Activated CD4-positive, CD25-positive, alpha-beta regulatory T cell treated with anti-CD3 and anti-CD28 coated beads, Interleukin-2, amount 50 U/mL, for 72 hours (primary cell): Measurements from ENCODE around the gene FAM20C.

ENCODE experiments used
- DNase-seq: peaks from one replicate; pipeline ENCODE4 v3.0.0; 2021

The FAM20C gene

DNA sequence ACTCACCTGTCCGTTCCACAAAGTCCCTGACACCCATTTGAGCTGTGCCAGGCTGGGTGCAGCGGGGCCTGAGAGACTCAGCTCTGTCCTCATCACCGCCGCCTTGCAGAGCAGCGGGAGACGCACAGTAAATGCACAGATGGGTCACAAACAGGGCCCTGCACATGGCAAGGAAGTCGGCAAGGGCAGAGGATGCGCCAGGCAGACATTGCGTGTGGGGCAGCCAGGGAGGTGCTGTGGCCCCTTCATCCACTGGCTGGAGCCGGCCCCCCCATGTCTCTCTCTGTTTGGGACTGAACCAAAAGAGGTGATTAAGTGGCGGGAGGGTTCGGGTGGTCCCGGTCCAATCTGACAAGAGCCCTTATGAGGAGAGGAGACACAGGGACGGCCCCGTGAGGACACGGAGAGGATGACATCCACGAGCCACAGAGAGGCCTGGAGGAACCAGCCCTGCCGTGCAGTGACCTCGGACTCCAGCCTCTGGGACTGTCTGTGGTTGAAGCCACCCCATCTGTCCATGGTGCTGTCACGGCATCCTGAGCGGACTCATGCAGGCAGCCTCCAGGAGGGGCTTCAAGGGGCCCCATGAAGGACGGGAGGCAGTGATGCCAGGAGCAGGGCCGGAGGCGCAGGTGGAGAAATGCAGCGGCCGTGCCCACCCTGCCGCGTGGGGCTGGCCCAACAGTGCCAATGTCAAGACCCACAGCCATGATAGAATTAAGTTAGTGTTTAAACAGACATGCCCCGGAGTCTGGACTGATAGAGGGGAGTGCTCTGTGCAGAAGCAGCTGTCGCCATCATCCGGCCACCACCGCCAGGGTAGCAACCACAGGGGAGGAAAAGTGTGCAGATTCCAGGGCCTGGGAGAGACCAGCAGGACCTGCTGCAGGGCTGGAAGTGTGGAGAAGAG lies 69.2 kb downstream of the FAM20C start:
- DNase-seq, result no peak

DNA sequence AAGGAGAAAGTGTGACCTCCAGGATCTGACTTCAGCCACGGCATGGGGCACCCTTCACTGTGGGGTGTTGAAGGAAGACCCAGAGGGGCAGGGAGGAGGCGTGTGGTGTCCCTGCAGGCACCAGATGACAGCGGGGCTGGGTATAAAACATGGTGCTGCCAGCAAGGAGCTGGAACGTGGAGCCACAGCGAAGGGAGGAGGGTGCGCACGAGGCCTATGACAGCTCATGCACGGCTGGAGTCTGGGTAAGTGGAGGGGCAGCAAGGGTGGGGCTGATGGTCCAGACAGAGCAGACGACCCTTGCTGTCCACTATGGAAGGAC lies 69.8 kb downstream of the FAM20C start:
- no peak for DNase-seq

DNA sequence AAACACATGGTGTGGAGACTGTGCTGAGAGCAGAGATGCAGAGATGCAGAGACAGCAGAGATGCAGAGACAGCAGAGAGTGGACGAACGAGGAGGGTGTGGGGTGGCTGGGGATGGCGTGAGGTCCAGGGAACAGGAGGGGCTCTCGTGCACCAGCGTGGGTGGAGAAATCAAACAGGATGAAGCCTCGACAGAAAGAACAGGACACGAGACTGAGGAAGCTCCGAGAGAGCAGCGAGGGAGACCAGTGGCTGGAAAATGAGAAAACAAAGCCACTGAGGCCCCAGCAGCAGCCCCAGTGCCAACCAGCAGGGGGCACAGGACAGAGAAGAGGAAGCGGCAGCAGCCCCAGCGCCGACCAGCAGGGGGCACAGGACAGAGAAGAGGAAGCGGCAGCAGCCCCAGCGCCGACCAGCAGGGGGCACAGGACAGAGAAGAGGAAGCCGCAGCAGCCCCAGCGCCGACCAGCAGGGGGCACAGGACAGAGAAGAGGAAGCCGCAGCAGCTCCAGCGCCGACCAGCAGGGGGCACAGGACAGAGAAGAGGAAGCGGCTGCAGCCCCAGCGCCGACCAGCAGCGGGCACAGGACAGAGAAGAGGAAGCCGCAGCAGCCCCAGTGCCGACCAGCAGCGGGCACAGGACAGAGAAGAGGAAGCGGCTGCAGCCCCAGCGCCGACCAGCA lies 70.4 kb downstream of the FAM20C start:
- DNase-seq, result peak; percentile 79

DNA sequence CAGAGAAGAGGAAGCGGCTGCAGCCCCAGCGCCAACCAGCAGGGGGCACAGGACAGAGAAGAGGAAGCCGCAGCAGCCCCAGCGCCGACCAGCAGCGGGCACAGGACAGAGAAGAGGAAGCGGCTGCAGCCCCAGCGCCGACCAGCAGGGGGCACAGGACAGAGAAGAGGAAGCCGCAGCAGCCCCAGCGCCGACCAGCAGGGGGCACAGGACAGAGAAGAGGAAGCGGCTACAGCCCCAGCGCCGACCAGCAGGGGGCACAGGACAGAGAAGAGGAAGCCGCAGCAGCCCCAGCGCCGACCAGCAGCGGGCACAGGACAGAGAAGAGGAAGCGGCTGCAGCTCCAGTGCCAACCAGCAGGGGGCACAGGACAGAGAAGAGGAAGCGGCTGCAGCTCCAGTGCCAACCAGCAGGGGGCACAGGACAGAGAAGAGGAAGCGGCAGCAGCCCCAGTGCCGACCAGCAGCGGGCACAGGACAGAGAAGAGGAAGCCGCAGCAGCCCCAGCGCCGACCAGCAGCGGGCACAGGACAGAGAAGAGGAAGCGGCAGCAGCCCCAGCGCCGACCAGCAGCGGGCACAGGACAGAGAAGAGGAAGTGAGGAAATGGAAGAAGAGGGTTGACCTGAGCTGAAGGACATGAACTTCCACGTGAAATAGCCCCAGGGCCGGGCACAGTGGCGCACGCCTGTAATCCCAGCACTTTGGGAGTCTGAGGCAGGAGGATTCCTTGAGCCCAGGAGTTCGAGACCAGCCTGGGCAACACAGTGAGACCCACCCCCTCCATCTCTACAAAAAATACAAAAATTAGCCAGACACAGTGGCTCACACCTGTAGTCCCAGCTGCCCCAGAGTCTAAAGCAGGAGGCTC lies 71.3 kb downstream of the FAM20C start:
- DNase-seq, result peak; percentile 74

DNA sequence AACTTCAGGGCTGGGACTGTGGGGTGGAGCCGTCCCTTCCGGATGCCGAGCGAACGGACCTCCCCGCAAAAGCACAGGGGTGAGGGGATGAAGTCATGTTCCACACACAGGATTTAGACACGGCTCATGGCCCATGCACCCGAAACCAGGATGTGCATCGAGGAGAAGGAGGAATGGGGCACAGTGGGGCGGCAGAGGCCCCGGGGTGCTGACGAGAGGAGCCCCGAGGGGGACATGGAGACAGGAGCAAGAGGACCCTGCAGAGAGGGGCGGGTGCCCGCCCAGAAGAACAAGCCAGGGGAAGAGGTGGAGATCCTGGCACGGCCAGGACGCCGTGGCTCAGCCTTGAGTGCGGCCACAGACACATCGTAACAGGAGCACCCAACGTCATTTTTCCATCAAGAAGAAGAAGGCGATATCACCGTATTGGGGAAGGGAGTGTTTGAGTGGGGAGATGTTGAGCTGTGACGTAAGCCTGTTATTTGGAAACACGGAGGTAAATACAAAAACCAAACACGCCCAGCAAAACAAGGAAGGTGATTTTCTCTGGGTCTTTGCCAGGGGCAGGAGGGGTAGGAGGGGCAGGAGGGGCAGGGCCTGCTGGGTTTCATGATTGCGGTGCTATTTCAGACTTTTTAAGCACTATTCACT lies 72.3 kb downstream of the FAM20C start:
- no peak for DNase-seq

DNA sequence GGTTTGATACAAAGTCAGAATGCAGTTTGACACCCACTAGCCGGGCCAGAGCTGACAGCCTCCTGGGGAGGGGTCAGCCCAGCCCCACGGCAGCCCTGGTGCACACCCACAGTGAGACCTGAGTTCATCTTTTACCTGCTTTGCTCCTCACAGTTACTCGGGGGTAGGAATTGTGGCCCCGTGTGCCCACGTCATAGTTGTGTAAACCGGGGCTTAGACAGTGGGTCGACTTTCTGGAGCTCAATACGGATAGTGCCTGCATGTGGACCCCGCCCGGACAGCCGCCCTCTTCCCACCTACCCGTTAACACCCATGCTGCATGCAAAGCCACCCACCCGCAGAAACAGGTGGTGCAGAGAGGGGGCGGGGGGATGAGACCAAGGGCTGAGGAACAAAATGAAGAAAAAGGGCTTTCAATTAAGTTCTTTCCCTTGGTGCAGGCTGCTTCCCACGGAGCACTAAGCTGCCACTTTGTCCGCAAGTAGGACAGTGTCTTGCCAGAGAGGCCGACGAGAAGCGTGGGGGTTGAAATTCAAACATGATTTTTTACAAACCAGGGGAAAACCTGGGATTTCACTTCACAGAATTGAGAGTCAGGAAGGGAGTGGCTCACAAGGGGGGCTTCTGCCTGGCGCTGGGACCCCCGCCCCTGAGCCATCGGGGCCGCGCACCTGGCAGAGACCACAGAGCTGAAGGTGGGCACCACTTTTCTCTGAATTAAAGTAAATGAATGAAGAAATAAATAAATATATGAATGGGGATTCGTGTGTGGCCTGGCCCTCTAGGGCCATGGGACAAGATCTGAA lies 73.0 kb downstream of the FAM20C start:
- DNase-seq, result no peak

DNA sequence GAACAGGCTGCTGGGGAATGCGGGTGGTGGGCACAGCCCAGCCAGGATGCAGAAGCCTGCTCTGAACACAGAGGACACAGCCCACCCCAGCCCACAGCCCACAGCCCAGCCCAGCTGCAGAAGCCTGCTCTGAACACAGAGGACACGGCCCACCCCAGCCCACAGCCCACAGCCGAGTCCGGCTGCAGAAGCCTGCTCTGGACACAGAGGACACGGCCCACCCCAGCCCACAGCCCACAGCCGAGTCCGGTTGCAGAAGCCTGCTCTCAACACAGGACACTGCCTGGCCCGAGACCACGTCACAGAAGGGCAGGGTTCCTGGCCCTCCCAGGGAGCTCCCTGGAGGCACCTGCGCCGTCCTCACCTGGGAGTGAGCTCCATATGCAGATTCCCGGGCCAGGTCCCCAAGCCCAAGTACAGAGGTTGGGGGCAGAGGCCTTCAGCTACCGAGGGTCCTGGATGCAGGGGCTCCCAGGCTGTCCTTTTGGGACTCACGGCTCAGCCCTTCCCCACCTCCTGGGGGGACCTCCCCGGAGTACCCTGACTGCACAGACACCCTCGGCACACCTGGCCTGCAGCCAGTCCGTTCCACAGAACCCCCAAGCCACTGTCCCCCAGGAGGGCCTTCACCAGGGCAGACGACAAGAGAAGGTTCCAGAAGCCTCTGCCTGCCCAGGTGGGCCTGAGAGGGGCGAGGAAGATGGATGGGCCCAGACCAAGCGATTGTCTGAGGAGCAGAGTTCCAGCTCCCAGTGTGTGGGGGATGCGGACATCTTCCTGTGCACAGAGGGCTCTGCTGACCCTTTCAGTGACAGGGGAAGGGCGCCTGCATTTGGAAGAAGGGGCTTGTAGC lies 73.9 kb downstream of the FAM20C start:
- DNase-seq, result no peak

DNA sequence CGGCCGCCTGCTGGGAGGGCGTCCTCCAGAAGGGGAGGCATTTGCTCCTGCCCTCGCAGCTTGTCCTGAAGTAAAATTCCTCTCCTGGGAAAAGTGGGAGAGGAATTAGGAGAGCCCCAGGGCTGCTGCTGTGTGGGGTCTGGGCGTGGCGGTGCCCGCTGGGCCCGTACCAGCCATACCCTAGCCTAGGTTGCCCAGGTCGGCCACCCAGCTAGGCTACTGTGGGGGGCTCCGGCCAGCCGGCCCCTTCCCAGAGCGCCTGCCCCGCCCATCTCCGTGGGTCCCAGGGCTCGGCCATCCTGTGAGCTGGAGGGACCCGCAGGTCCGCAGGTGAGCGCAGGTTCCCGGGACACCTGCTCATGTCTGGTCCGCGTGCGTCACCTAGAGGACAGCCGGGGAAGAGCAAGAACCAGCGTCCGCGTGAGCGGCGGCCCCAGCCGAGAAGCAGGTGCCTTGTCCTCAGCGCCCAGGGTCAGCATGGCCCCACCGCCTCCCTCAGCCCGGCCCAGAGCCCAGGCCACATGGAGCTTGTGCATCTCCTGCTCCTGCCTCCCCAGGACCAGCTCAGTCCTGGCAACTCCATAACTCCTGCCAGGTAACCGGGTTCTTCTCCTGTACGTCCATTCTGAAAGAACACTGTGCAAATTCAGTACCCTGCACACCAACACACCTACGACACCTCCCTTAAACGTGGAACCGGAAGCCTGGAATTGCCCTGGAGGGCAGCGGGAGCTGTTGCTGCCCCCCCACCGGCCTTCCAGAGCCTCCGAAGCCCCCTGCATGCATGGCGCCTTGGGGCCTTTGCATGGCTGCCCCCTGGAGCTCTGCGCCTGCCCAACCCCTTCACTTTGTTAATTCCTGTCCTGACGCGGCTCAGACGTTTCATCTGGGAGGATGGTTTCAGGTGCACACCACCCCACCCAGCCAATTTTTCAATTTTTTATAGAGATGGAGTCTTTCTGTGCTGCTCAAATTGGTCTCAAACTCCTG lies 74.8 kb downstream of the FAM20C start:
- no peak for DNase-seq

DNA sequence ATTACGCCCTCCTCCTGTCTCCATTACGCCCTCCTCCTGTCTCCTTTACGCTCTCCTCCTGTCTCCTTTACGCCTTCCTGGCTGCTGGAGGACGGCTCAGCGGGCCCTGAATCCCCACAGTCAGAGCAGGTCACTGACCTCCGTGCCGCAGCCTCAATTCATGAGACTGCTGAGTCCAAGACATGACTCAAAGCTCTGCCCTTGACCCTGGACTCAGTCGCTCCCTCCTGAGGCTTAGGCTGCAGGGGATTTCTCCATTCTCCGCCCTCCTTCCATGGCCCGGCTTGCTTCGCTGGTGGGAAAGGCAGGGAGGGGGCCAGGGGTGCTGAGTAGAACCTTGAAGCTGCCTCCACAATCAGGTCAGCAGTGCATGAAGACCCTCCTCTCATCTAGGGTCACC lies 76.6 kb downstream of the FAM20C start:
- no peak for DNase-seq

DNA sequence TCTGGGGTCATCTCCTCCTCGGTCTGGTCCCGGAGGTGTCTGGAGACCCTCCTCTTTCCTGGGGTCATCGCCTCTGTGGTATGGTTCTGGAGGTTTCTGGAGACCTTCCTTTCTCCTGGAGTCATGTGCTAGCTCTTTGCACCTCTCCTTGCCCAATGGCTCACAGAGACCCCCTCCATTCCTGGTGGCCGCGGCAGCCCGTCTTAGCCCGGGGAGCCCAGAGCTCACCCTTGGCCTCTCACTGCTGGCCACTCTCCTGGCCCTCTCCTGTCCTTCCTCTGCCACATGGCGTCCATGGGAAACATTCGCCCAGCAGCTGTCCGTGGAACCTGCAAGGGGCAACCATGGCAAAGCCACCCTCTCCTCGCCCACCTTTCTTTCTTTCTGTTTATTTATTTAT lies 77.3 kb downstream of the FAM20C start:
- DNase-seq, result no peak

DNA sequence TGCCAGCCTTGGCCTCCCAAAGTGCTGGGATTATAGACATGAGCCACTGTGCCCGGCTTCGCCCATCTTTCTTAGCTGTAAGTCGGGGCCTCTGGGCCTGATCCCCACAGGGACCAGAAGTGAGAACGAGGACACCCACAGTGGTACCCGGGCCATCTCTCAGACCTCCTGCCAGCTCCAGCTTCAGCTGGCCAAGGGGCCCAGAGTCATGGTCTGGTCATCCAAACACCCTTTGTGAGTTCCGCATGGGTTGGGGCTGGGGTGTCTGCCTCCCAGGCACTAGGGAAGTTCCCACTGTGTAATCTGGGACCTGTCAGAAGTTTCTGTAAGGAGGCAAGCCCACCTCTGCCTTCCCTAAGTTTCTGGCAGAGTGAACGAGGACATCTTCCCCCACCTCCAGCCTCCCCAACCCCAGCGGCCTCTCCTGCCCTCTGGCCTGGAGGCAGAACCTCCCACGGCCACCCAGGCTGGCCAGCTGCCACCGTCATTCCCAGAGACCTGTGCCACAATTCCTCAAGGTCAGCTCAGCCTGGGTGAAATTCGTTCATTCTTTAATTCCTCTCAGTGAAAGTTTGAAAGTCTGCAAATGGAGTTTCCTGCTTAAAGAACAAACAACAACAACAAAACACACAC lies 78.1 kb downstream of the FAM20C start:
- no peak for DNase-seq

DNA sequence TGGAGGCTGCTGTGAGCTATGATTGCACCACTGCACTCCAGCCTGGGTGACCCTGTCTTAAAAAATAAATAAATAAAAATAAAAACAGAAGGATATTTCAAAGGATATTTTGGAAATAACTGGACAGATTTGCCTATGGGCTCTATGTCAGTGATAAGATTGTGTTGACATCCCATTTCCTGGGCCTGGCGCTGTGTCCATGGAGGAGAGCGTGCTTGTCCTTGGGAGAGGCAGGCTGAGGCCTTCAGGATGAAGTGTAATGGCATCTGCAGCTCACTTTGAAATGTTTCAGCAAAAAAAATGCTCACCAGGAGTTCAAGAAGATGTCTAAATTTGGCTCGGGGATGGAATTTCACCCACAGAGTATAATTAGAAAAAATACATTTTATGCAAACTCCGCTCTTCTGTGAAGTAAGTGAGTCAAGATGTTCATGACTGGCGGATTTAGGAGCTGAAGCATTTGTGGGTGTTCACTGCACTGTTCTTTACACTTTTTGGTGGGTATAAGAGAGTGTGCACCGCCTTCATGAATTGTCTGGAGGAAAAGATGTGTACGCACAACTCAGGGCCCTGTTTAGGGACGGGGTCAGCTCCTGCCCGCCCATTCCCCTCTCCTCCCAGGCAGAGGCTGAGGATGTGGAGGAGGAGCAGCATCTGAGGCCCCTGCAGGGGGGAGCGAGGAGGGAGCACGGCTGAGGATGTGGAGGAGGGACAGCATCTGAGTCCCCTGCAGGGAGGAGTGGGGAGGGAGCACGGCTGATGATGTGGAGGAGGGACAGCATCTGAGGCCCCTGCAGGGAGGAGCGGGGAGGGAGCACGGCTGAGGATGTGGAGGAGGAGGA lies 79.1 kb downstream of the FAM20C start:
- DNase-seq, result no peak

DNA sequence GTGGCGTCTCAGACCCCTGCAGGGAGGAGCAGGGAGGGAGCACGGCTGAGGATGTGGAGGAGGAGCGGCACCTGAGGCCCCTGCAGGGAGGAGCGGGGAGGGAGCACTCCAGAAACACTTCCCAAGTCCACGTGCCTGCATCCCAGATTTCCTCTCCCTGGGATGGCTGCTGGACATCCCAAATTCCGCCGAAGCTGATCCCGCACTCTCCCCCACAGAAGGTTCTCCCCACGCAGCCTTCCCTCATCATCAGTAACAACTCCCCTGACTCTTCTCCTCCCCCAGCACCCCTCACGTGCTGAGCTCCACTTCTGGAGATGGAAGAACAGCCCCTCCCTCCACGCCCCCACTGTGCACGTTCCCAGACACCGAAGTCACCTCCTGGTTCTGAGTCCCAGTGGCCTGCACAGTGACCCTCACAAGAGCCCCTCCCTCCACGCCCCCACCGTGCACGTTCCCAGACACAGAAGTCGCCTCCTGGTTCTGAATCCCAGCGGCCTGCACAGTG lies 79.8 kb downstream of the FAM20C start:
- DNase-seq, result no peak

DNA sequence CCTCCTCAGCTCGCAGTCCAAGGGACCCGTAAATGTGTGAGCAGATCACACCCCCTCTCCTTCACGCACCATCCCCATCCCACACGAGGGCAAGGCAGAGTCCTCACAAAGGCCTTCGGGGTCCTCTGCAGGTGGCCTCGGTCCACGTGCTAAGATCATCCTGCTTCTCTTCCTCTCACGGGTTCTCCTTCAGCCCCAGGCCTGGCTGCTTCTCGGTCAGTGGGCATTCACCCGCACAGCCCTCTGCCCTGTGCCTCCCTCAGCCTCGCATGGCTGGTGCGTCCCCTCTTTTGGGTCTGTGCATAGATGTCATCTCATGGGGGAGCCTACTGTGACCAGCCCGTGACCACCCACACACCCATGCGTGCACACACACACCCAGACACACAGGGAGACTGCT lies 80.3 kb downstream of the FAM20C start:
- no peak for DNase-seq

DNA sequence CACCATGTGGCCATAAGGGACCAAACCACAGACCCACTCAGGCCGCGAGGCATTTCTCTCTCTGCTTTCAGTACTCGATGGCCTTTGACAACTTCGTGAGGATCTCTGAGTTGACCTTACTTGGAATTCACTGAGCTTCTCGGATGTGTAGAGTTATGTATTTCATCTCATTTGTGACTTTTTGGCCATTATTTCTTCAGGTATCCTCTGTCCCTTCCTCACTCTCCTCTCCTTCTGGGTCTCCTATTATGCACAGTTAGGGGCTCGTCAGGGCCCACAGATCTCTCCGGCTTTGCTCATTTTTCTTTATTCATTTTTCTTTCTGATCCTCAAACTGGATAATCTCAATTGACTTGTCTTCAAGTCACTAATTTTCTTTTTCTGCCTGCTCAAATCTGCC lies 81.0 kb downstream of the FAM20C start:
- no peak for DNase-seq

DNA sequence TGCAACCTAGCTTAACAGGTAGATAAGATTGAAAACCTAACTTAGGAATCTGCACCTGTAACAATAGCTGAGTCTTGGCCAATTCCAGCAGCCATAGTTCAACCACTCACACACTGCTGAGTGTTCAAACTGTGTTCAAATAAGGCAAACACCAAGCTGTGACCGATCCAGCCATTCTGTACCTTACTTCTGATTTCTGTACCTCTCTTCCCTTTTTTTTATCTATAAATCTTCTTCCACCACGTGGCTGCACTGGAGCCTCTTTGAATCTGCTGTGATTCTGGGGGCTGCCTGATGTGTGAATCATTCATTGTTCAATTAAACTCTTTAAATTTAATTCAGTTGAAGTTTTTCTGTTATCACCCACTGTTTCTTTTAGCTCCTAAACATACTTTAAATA lies 81.9 kb downstream of the FAM20C start:
- DNase-seq, result no peak

DNA sequence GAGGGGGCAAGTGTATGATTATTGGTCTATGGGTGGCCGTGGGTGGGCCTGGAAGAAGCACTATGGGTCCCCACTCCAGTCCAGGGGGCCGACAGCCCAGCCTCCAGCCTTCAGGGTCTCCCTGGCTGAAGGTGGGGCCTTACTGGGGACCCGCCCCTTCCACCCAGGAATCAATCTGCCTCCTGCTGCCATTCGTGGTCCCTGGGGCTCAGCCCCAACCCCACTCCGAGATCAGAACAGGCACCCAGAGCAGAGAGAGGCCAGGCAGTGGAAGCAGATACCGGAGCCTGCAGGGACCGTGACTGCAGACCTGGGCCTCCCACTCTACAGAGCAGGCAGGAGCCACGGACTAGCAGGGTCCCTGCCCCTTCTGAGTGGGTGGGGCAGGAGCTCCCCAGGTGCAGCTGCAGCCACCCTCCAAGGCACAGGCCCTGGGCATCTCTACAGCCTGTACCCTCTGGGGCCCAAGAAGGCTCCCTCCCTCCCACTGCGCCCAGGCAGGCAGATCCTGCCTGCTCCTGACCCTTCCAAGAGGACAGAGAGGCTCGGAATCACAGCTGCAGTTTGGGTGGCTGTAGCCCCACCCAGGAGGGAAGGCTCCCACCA lies 84.0 kb downstream of the FAM20C start:
- no peak for DNase-seq

DNA sequence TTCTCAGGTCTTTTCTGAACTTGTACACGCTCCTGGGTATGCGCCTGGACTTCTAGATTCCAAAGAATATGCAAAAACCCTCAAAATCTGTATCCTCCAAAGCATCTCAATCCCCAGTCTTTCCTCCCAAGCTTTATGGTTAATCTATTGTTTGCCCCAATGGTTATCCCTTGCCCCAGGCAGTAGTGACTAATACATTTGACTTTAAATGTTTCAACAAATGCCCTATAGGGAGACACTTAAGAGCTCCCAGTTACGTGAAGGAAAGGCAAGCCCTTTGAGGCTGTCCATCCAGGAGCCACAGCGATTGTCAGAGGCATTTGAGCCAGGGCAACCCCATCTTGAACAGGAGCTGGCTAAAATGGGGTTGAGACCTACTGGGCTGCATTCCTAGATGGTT lies 84.9 kb downstream of the FAM20C start:
- DNase-seq, result no peak
